Stimulated activated naive CD8-positive, alpha-beta T cell treated with anti-CD3 and anti-CD28 coated beads, Interleukin-15, Interleukin-2, amounts not matched to agents 100 ng/mL and 50 ng/mL, for 24 hours (primary cell): ENCODE data around the gene XRCC3.

Source experiments
- H3K27ac Mint-ChIP-seq: one replicate; pipeline ENCODE4 v1.8.0; 2021; ENCODE audit warnings: mild to moderate bottlenecking, mixed read lengths
- H3K27me3 Mint-ChIP-seq: one replicate; pipeline ENCODE4 v1.8.0; 2021; ENCODE audit warnings: mixed read lengths
- H3K36me3 Mint-ChIP-seq: one replicate; pipeline ENCODE4 v1.8.0; 2021; ENCODE audit warnings: low read depth, mixed read lengths
- H3K4me1 Mint-ChIP-seq: one replicate; pipeline ENCODE4 v1.8.0; 2021; ENCODE audit warnings: low read depth, mixed read lengths
- H3K4me3 Mint-ChIP-seq: one replicate; pipeline ENCODE4 v1.8.0; 2021; ENCODE audit warnings: mild to moderate bottlenecking, mixed read lengths
- H3K9me3 Mint-ChIP-seq: one replicate; pipeline ENCODE4 v1.8.0; 2021; ENCODE audit warnings: mixed read lengths

Gene XRCC3

GRCh38 chr14:103733651-103734050, 18.4 kb upstream of the XRCC3 start:
- Mint-ChIP-seq H3K4me3 (no peak overlapping the region), H3K27me3 (no peaks in the 10 kb centered on the region), H3K36me3 (peaks cover 9% of the 10 kb centered on the region), H3K9me3 (no peaks in the 10 kb centered on the region), H3K27ac (no peak overlapping the region), H3K4me1 (no peaks in the 10 kb centered on the region)

DNA sequence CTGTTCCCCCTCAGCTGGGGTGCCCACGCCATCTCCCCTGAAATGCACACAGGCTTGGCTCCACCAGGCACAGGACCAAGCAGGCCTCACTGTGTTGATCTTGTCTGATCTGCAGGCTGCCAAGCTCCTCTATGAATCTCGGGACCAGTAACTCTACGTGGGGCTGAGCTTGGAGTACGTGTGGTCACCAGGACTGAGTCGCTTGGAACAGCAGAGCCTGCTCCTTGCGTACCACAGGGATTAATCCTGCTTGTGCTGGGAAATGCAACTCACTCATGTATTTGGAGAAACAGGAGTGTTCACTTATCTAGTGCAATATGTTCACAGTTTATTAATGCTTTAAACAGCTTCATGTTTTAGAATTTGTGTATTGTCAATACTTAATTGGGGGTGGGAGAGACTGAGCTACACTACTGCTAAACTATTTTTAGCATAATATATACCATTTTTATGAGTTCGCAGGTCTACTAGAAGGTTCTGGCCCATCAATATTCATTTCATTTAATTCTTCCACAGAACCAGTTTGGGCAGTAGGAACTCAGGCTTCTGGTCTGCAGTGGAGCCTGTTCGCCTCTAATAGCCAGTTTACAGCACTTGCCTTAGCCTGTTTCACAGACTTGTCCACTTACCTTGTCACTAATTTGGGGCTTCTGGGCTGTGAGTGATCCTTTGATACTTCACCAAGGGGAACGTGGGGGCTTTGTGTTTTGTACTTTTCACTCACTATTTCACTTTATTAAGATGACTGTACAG, 17.8 kb upstream of the XRCC3 start:
- Mint-ChIP-seq H3K9me3 (no peaks in the 10 kb centered on the region), H3K36me3 (peaks cover 9% of the 10 kb centered on the region), H3K4me1 (no peaks in the 10 kb centered on the region), H3K4me3 (no peak overlapping the region), H3K27me3 (no peaks in the 10 kb centered on the region), H3K27ac (no peak overlapping the region)

DNA sequence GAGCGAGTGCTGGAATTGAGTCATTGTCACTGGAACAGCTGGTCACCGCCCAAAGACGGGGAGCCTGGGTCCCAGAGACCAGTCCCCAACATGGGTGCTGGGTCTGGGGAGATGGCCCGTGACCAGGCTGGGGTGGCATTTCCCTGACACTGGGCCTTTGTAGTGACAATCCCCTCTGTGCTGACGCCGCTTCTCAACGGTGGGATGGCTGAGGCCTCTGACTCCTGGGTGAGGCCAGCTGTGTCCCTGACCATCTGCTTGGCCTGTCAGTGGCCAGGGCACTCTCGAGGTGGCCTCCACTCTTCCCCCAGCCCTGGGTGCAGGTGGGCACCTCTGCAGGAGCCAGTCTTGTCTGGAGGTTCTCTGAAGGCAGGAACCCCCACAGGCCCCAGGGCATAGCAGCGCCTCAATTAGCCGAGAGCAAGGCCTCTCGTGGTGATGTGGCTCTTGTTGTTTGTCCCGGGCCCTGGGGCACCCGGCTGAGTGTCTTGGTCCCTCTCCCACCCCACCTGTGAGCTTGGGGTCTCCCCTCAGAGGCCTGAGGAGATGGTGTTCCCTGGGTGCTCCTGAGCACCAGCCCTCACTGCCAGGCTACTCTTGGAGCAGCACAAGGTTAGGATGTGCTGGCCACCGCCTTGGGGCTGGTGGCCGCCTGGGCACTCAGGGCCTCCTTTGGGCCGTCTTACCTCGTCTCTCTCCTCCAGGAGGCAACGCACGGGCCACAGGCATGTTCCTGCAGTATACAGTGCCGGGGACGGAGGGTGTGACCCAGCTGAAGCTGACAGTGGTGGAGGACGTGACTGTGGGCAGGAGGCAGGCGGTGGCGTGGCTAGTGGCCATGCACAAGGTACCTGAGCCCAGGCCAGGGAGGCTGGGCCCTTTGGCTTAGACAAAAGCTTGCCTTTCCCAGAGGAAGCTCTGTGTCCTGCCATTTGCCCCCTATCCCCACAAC, 16.9 kb upstream of the XRCC3 start:
- Mint-ChIP-seq H3K4me3 (no peak overlapping the region), H3K27ac (no peak overlapping the region)

DNA sequence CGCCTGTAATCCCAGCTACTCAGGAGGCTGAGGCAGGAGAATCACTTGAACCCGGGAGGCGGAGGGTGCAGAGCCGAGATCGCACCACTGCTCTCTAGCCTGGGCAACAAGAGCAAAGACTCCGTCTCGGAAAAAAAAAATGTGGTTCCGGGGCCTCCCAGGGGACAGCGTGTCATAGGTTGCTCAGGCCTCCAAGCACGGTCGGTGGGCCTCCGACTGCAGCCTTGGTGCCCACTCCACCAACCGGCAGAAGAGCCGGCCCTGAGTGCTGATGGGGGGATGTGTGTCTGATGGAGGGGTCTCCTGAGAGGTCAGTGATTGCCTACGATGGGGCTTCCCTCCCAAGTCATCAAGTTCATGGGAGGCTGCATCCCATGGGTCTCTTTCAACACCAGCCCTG, 16.2 kb upstream of the XRCC3 start:
- Mint-ChIP-seq H3K27me3 (no peaks in the 10 kb centered on the region), H3K4me3 (no peak overlapping the region), H3K9me3 (no peaks in the 10 kb centered on the region), H3K4me1 (no peaks in the 10 kb centered on the region), H3K27ac (no peak overlapping the region), H3K36me3 (peaks cover 4% of the 10 kb centered on the region)

More for the DNA sequence above, 16.9 kb upstream of the XRCC3 start:
- Mint-ChIP-seq H3K36me3 (peaks cover 4% of the 10 kb centered on the region), H3K9me3 (no peaks in the 10 kb centered on the region), H3K27me3 (no peaks in the 10 kb centered on the region), H3K4me1 (no peaks in the 10 kb centered on the region)

GRCh38 chr14:103730490-103731035, 15.3 kb upstream of the XRCC3 start:
- Mint-ChIP-seq H3K27ac (no peak overlapping the region), H3K4me1 (no peaks in the 10 kb centered on the region), H3K36me3 (peaks cover 4% of the 10 kb centered on the region), H3K4me3 (no peak overlapping the region), H3K9me3 (no peaks in the 10 kb centered on the region), H3K27me3 (no peaks in the 10 kb centered on the region)

DNA sequence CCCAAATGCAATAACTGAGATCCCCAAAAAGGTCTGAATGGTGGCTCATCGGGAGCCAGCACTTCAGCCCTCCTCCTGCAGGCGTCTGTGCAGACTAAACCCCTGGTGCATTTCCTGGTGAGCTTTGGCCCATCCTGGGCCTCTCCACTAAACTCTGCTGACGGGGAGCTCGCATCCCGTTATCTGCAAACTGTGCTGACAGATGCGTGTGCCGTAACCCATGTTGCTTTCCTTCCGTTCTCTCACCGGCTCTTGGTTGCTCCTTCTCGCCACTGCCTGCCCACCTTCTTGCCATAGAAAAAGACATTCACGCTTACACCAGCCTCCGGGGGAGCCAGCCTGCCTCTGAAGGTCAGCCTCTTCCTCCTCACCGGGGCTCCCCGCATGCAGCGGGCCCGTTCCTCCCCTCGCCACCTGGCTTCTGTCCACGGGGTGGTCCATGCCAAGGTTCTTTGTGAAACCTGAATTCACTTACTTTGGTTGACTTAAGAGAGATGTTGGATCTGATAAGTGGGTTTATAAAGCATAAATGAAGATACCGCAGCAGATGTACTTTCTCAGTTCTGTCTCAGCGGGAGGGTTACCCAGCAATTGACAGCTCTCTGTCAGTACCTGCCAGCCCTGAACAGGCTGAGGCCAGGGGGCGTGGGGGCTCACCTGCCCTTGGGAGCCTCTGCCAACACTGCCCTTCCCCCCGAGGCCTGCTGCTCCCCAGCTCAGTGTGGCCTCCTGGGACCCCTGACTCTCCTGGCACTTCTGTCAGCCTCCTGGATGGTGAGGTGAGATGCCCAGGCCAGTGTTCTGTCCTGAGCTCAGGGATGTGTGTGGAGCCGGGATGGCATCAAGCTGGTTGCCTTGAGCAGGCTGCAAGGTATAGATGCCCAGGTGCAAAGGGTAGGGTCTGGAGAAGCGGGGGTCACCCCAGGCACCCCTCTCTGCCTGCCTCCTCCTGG, 14.5 kb upstream of the XRCC3 start:
- no peaks in the 10 kb centered on the region for H3K27me3 Mint-ChIP-seq
- H3K9me3 Mint-ChIP-seq, result no peaks in the 10 kb centered on the region
- H3K4me1 Mint-ChIP-seq, result no peaks in the 10 kb centered on the region
- no peak overlapping the region for H3K27ac Mint-ChIP-seq
- no peak overlapping the region for H3K4me3 Mint-ChIP-seq
- peaks cover 4% of the 10 kb centered on the region for H3K36me3 Mint-ChIP-seq

DNA sequence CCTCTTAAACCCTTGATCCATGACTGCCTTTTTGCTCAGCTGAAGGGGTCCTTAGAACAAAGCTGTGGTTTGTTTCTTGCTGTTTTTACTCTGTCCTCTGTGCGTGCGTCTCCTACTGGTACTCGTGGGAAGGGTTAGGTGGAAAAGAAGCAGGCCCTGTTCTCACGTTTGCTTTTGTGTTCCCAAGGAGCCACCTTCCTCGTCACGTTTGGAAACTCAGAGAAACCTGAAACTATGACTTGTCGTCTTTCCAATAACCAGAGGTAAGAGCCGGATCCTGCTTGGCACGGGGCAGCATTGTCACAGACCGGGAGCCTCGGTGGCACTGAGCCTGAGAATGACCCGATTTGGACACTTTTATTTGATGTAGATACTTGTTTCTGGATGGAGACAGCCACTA, 13.5 kb upstream of the XRCC3 start:
- H3K9me3 Mint-ChIP-seq, result no peaks in the 10 kb centered on the region
- no peaks in the 10 kb centered on the region for H3K4me1 Mint-ChIP-seq
- no peaks in the 10 kb centered on the region for H3K27me3 Mint-ChIP-seq
- peaks cover 4% of the 10 kb centered on the region for H3K36me3 Mint-ChIP-seq
- H3K27ac Mint-ChIP-seq, result no peak overlapping the region
- H3K4me3 Mint-ChIP-seq, result no peak overlapping the region

DNA sequence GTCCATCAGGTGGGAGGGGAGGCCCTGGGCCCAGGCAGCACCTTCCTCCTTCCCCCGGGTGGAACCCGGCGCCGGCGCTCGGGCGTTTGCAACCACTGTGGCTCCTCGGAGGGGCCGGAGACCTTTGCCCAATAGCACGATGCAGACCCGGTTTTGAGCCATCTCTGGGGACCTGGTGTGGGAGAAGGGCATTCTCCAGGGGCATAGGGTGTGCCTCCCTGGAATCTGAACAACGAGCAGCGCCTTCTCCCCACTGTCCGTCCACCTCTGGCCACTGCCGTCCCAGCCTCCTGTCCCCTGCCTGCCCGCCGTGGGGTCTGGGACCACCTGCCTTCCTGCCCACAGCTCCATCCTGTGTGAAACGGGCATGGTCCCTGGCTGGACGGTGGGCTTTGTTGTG, 12.9 kb upstream of the XRCC3 start:
- Mint-ChIP-seq H3K27ac (no peak overlapping the region), H3K9me3 (no peaks in the 10 kb centered on the region), H3K27me3 (no peaks in the 10 kb centered on the region), H3K36me3 (peaks cover 4% of the 10 kb centered on the region), H3K4me3 (no peak overlapping the region), H3K4me1 (no peaks in the 10 kb centered on the region)

- H3K27ac Mint-ChIP-seq, result no peak overlapping the region
- H3K4me1 Mint-ChIP-seq, result no peaks in the 10 kb centered on the region
- no peaks in the 10 kb centered on the region for H3K27me3 Mint-ChIP-seq
- no peaks in the 10 kb centered on the region for H3K9me3 Mint-ChIP-seq
- no peaks in the 10 kb centered on the region for H3K36me3 Mint-ChIP-seq
- H3K4me3 Mint-ChIP-seq, result no peak overlapping the region
Observed at GRCh38 chr14:103727313-103727980, 12.2 kb upstream of the XRCC3 start.

GRCh38 chr14:103726474-103726873, 11.2 kb upstream of the XRCC3 start:
- no peak overlapping the region for H3K4me3 Mint-ChIP-seq
- H3K27ac Mint-ChIP-seq, result no peak overlapping the region
- no peaks in the 10 kb centered on the region for H3K9me3 Mint-ChIP-seq
- H3K4me1 Mint-ChIP-seq, result peaks cover 5% of the 10 kb centered on the region
- no peaks in the 10 kb centered on the region for H3K36me3 Mint-ChIP-seq
- H3K27me3 Mint-ChIP-seq, result no peaks in the 10 kb centered on the region

- Mint-ChIP-seq H3K4me3 (no peak overlapping the region), H3K27me3 (no peaks in the 10 kb centered on the region), H3K27ac (no peak overlapping the region), H3K9me3 (no peaks in the 10 kb centered on the region), H3K4me1 (peaks cover 8% of the 10 kb centered on the region), H3K36me3 (no peaks in the 10 kb centered on the region)
Observed at GRCh38 chr14:103725739-103726395, 10.6 kb upstream of the XRCC3 start.

- no peaks in the 10 kb centered on the region for H3K9me3 Mint-ChIP-seq
- no peak overlapping the region for H3K4me3 Mint-ChIP-seq
- no peaks in the 10 kb centered on the region for H3K27me3 Mint-ChIP-seq
- H3K27ac Mint-ChIP-seq, result no peak overlapping the region
- no peaks in the 10 kb centered on the region for H3K36me3 Mint-ChIP-seq
- H3K4me1 Mint-ChIP-seq, result peaks cover 10% of the 10 kb centered on the region
Observed at GRCh38 chr14:103725001-103725682, 9.9 kb upstream of the XRCC3 start.

DNA sequence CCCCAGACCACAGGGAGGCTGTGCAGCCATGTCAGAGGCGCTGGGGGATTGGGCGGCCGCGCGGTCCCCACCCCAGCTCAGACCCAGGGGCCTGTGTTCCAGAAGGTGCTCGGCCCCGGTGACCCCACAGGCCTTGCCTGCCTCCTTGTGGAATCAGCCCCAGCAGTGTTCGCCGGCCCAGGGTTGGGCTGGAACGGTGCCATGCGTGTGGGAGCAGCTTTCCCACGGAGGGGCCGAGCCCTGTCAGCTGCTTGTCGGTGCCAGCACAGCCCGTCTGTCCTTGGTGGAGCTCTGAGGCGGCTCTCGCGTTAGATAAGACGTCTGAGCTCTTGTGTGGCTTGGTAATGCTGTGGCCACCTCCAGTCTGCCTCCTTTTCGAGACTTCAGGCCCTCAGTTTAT, 8.9 kb upstream of the XRCC3 start:
- no peak overlapping the region for H3K4me3 Mint-ChIP-seq
- H3K27ac Mint-ChIP-seq, result no peak overlapping the region
- no peaks in the 10 kb centered on the region for H3K9me3 Mint-ChIP-seq
- H3K27me3 Mint-ChIP-seq, result no peaks in the 10 kb centered on the region
- H3K4me1 Mint-ChIP-seq, result peaks cover 20% of the 10 kb centered on the region
- H3K36me3 Mint-ChIP-seq, result no peaks in the 10 kb centered on the region
